Left kidney (tissue), 2 donors: ENCODE data around the gene CASP4. TPM values are rescaled to one million over a fixed set of nuclear protein-coding genes. Genes with fewer than 3 reads are reported as not detected.

ENCODE experiments used
- DNase-seq: peaks from one replicate; pipeline ENCODE4 v3.0.0-alpha.2; 2013
- polyA plus RNA-seq: library from polyadenylated mRNA; unstranded; fragments of 120-200 nt; gene quantifications from one replicate; pipeline ENCODE4 v1.2.1, GENCODE V29; 2013; ENCODE audit not compliant: insufficient read length

Gene CASP4
- polyA plus RNA-seq, 1 donor = 20.1 TPM

DNA sequence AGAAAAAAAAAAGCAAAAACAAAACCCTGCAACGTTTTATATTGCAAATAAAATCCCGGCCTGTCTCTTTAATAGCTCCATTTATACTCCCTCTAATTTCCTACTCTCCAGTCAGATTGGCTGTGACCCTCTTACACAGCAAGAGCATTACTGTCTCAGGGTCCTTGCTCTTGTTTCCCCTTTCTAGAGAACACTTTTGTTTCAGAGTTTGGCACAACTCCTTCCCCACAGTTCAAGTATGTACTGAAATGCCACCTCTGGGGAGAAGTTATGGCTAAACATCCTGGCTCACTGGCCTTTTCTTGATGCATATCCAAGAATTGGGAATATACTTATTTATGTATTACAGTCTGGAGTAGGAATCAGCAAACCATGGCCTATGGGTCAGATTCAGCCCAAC, 72.7 kb downstream of the CASP4 start:
- no peak for DNase-seq

DNA sequence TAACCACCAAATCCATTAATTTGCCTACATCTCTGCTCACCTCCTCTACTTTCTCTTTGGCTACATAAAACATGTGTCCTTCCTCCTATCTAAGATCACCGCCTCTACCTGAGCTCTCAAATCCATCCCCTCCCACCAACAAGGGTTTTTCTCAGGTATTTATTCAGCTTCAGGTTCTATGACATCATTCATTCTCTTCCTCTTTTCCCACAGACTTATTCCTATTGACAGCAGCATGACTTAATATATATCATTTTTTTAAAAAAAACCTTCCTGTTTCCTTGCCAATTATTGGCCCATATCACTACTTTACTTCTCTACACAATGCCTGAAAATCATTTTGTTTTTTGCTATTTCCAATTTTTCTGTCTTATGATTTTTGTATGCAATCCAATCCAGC, 74.5 kb downstream of the CASP4 start:
- DNase-seq = no peak

Other genes starting within 250 kb of the CASP4 start
- 0.65 TPM for gene CASP12, start 70.1 kb downstream of the CASP4 start, polyA plus RNA-seq
- not detected for gene CASP5, start 54.6 kb upstream of the CASP4 start, polyA plus RNA-seq
- 3.1 TPM for gene CASP1, start 66.6 kb upstream of the CASP4 start, polyA plus RNA-seq
- 0.70 TPM for gene CARD16, start 76.8 kb upstream of the CASP4 start, polyA plus RNA-seq
- not detected for gene CARD18, start 171.2 kb upstream of the CASP4 start, polyA plus RNA-seq